NB4 (cell line): Measurements from ENCODE around the gene OBSCN.

Experiments used
- DNase-seq: peaks from one replicate; pipeline ENCODE4 v3.0.0; 2010; ENCODE audit warnings: low read depth
- H3K4me3 ChIP-seq: one replicate; pipeline ENCODE4 v1.5.1; 2011; ENCODE audit warnings: mild to moderate bottlenecking, low read depth, low read length, moderate library complexity
- CTCF ChIP-seq: IDR thresholded peaks from one replicate; pipeline ENCODE4 v1.5.1; 2012; ENCODE audit warnings: low read depth, low read length
- MAX ChIP-seq: IDR thresholded peaks from 2 replicates; pipeline ENCODE4 v1.6.1; 2011; ENCODE audit warnings: low read depth, low read length
- MYC ChIP-seq: IDR thresholded peaks from 2 replicates; pipeline ENCODE4 v1.6.1; 2011; ENCODE audit warnings: low read depth, low read length
- POLR2A ChIP-seq: IDR thresholded peaks from 2 replicates; pipeline ENCODE4 v1.6.1; 2011; ENCODE audit warnings: mild to moderate bottlenecking; ENCODE audit not compliant: insufficient read length; ENCODE audit errors: extremely low read depth

Gene OBSCN

GRCh38 chr1:228316589-228317387 is 108.9 kb downstream of the OBSCN start:
- no peak for DNase-seq
- TF ChIP-seq CTCF (no peak), MYC (no peak), POLR2A (no peak), MAX (no peak)
- H3K4me3 ChIP-seq = no peak overlapping the region

GRCh38 chr1:228317411-228317828 is 109.6 kb downstream of the OBSCN start:
- DNase-seq = no peak
- TF ChIP-seq MAX = no peak
- TF ChIP-seq POLR2A = no peak
- no peak for TF ChIP-seq CTCF
- TF ChIP-seq MYC = no peak
- H3K4me3 ChIP-seq = no peak overlapping the region

GRCh38 chr1:228317891-228318810 is 110.3 kb downstream of the OBSCN start:
- TF ChIP-seq POLR2A (no peak), MAX (no peak), CTCF (no peak)
- no peak for DNase-seq

GRCh38 chr1:228318823-228319241 is 111.0 kb downstream of the OBSCN start:
- H3K4me3 ChIP-seq = no peak overlapping the region
- no peak for TF ChIP-seq MAX
- no peak for TF ChIP-seq MYC
- no peak for TF ChIP-seq CTCF
- no peak for TF ChIP-seq POLR2A
- no peak for DNase-seq

More at GRCh38 chr1:228317891-228318810, 110.3 kb downstream of the OBSCN start:
- no peak overlapping the region for H3K4me3 ChIP-seq

- no peak for DNase-seq
- no peak for TF ChIP-seq MAX
- H3K4me3 ChIP-seq = no peak overlapping the region
These were observed 111.7 kb downstream of the OBSCN start for GRCh38 chr1:228319352-228320088.
